Peyer's patch (tissue), 4 donors: Measurements from ENCODE around the gene ZNF609. TPM values are rescaled to one million over a fixed set of nuclear protein-coding genes. Genes with fewer than 3 reads are reported as not detected.

Experiments
- DNase-seq, 3 donors: peaks; one replicate each; pipeline ENCODE4 v3.0.0-alpha.2; 2017 to 2019
- H3K27ac ChIP-seq, 4 donors: fragments of 200-600 bp; sonication (generic); one replicate each; pipeline ENCODE4 v1.5.1; 2016 to 2019
- H3K27me3 ChIP-seq, 2 donors: fragments of 200-600 bp; sonication (generic); one replicate each; pipeline ENCODE4 v1.5.1; 2019
- H3K36me3 ChIP-seq, 3 donors: fragments of 200-600 bp; sonication (generic); one replicate each; pipeline ENCODE4 v1.5.1; 2016 to 2019
- H3K4me1 ChIP-seq, 4 donors: fragments of 200-600 bp; sonication (generic); one replicate each; pipeline ENCODE4 v1.5.1; 2016 to 2019
- H3K4me3 ChIP-seq, 4 donors: fragments of 200-600 bp; sonication (generic); 1 replicate in 3 of 4; 2 replicates in 1 of 4; pipeline ENCODE4 v1.5.1; 2016 to 2019; ENCODE audit warnings: mild to moderate bottlenecking in 1 of 4
- H3K9me3 ChIP-seq, 4 donors: fragments of 200-600 bp; sonication (generic); one replicate each; pipeline ENCODE4 v1.5.1; 2016 to 2019; ENCODE audit warnings: mild to moderate bottlenecking in 1 of 4
- POLR2A ChIP-seq, 2 donors: fragments of 450-650 bp; IDR thresholded peaks; one replicate each; pipeline ENCODE4 v1.5.1; 2017; ENCODE audit warnings: antibody characterized with exemption in 2 of 2, mild to moderate bottlenecking in 2 of 2, moderate library complexity in 2 of 2
- total RNA-seq, 4 donors: library from RNA; depleted of rRNA; stranded (reverse); fragments of >200 nt; gene quantifications; one replicate each; pipeline ENCODE4 v1.1.0, GENCODE V29; 2016
- TF ChIP-seq, protein P1 (sequence below), 6 experiments: fragments of 450-650 bp in 4 of 6; fragments of 200-600 bp in 2 of 6; sonication (generic) in 1 of 6; IDR thresholded peaks; one replicate each; pipeline ENCODE4 v1.5.1; 2017 to 2019; ENCODE audit warnings: antibody characterized with exemption in 6 of 6, mild to moderate bottlenecking in 3 of 6, moderate library complexity in 1 of 6

Gene ZNF609
- total RNA-seq, 4 donors from 2014 or later, result 22.1 to 57.8 (median 36.0) TPM

DNA sequence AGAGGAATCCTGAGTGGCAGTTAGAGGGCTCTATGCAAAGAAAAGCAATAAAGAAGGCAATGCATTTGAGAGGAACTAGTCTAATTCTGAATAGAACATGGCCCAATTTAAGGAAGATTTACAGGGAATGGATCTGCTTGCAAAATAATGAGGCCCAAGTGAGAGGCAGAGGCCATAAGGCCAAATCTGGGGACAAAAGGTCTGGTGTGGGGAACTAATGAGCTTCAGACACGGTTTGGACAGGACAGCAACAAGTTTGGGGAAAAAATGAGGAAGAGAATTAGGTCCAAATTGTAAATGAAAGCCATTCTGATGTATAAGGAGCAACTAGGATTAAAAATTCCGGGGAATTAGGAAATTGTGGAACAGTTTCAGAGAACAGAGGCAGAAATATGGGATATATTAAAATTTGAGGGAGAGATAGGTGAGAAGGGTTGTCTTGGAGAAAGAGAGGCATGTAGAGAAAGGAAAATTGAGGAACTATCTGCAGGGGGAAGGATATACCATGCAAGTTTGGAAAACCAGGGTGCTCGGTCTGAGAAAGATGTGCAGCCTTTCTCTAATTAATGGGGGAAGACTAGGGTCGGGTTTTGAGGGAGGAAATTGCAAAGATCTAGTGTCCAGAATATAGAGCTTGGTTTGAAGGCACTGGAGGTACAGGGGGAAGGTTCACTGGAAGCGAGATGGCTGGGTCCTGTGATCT is 241.3 kb downstream of the ZNF609 start:
- peak overlapping the region in 2 of 4 donors; percentile 90 for H3K27ac ChIP-seq
- H3K9me3 ChIP-seq, result no peaks in the 10 kb centered on the region
- H3K4me3 ChIP-seq, result peak overlapping the region in 3 of 4 donors; percentile 84 to 97 (median 88)
- TF ChIP-seq POLR2A (IDR thresholded peaks at IDR 0.05), result no peak
- TF ChIP-seq, protein P1, sequence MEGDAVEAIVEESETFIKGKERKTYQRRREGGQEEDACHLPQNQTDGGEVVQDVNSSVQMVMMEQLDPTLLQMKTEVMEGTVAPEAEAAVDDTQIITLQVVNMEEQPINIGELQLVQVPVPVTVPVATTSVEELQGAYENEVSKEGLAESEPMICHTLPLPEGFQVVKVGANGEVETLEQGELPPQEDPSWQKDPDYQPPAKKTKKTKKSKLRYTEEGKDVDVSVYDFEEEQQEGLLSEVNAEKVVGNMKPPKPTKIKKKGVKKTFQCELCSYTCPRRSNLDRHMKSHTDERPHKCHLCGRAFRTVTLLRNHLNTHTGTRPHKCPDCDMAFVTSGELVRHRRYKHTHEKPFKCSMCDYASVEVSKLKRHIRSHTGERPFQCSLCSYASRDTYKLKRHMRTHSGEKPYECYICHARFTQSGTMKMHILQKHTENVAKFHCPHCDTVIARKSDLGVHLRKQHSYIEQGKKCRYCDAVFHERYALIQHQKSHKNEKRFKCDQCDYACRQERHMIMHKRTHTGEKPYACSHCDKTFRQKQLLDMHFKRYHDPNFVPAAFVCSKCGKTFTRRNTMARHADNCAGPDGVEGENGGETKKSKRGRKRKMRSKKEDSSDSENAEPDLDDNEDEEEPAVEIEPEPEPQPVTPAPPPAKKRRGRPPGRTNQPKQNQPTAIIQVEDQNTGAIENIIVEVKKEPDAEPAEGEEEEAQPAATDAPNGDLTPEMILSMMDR (IDR thresholded peaks at IDR 0.05), result no peak
- peaks cover 0 to 58% (median 13%) of the 10 kb centered on the region in 4 donors for H3K4me1 ChIP-seq
- H3K27me3 ChIP-seq, result no peaks in the 10 kb centered on the region
- DNase-seq, result no peak
- H3K36me3 ChIP-seq, result no peaks in the 10 kb centered on the region

- peak overlapping the region; percentile 78 to 97 (median 86) for H3K4me3 ChIP-seq
- H3K27me3 ChIP-seq, result no peaks in the 10 kb centered on the region
- H3K36me3 ChIP-seq, result no peaks in the 10 kb centered on the region
- H3K4me1 ChIP-seq, result peaks cover 0 to 45% (median 12%) of the 10 kb centered on the region in 4 donors
- H3K9me3 ChIP-seq, result no peaks in the 10 kb centered on the region
- peak; percentile 58 to 64 for TF ChIP-seq POLR2A (IDR thresholded peaks at IDR 0.05)
- TF ChIP-seq, protein P1 (IDR thresholded peaks at IDR 0.05), result peak in 1 of 6 experiments; percentile 2
- peak; percentile 96 to 98 (median 98) for DNase-seq
- H3K27ac ChIP-seq, result peak overlapping the region; percentile 77 to 90 (median 85)
Measured at GRCh38 chr15:64702816-64703631, 242.6 kb downstream of the ZNF609 start.

DNA sequence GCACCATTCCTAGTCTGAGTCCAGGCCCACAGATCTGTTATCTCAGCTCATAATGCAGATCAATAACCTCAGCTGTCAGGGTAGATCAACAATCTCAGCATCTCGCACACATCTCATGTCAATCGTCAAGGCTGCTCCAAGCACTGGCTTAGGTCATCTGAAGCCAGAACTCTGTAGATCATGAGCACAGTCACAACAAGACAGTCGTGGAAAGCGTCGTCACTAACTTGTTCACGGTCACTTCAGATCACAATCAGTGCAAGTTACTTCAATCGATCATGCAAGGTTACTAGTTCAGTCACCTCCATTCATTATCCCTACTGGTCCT is 243.2 kb downstream of the ZNF609 start:
- Histone ChIP-seq H3K27ac (peak overlapping the region; percentile 77 to 90 (median 85)), H3K36me3 (no peaks in the 10 kb centered on the region), H3K9me3 (no peaks in the 10 kb centered on the region), H3K4me3 (peak overlapping the region; percentile 78 to 97 (median 86)), H3K27me3 (no peaks in the 10 kb centered on the region), H3K4me1 (peaks cover 0 to 43% (median 10%) of the 10 kb centered on the region in 4 donors)
- DNase-seq, result no peak
- TF ChIP-seq, protein P1 (IDR thresholded peaks at IDR 0.05), result no peak
- TF ChIP-seq POLR2A (IDR thresholded peaks at IDR 0.05), result no peak

GRCh38 chr15:64705006-64705405 is 244.6 kb downstream of the ZNF609 start:
- TF ChIP-seq, protein P1 (IDR thresholded peaks at IDR 0.05), result no peak
- Histone ChIP-seq H3K27me3 (no peaks in the 10 kb centered on the region), H3K27ac (no peak overlapping the region), H3K36me3 (no peaks in the 10 kb centered on the region), H3K9me3 (no peaks in the 10 kb centered on the region), H3K4me3 (no peak overlapping the region), H3K4me1 (peaks cover 0 to 31% (median 10%) of the 10 kb centered on the region in 4 donors)
- no peak for DNase-seq

DNA sequence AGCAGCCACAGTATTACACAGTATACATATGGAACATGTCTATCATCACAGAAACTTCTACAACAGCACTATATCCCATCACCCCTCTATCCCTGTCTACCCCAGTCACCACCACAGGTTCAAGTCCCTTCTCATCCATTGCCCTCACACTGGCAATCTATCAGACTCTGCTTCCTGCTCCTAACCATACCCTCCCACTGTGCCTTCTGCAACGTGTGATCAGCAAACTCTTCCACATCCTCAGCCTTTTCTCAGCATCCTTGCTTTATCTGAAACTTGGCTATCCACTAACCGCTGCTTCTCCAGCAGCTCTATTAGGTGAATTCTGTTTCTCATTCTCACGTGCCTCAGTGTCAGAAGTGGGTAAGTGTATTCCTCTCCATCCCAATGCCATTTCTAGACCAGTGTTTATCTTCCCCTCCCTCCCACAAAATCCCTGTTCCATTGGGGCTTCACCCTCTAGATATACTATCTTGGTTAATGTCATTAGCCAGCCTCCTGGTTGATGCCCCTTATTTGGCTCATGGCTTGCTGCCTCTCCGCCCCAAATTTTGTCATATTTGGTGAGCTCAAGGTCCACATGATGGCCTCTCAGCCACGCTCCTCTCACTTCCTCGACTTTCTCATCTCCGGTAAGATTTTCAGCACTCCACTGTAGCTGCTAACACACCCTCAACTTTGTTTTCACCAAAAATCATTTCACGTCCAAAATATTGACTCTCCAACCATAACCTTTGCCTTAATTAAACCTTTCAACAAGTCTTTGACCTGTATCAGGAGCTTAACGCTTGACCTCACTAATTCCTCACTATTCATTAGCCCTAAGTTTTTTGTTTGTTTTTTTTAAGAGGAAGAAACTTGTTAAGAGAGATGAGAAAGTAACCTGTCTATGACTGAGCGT is 245.9 kb downstream of the ZNF609 start:
- Histone ChIP-seq H3K27me3 (no peaks in the 10 kb centered on the region), H3K4me1 (peaks cover 0 to 18% (median 7%) of the 10 kb centered on the region in 4 donors), H3K4me3 (no peak overlapping the region), H3K27ac (no peak overlapping the region), H3K36me3 (no peaks in the 10 kb centered on the region), H3K9me3 (no peaks in the 10 kb centered on the region)
- no peak for DNase-seq
- TF ChIP-seq POLR2A (IDR thresholded peaks at IDR 0.05), result no peak
- TF ChIP-seq, protein P1 (IDR thresholded peaks at IDR 0.05), result no peak
